GM12801 (cell line): ENCODE results near the gene IGSF10.

Source experiments
- TF ChIP-seq, protein P1 (sequence below): IDR thresholded peaks from one replicate; pipeline ENCODE4 v1.5.1; 2011; ENCODE audit warnings: control low read depth; ENCODE audit not compliant: insufficient read length; ENCODE audit errors: extremely low read depth

IGSF10 gene, protein sequence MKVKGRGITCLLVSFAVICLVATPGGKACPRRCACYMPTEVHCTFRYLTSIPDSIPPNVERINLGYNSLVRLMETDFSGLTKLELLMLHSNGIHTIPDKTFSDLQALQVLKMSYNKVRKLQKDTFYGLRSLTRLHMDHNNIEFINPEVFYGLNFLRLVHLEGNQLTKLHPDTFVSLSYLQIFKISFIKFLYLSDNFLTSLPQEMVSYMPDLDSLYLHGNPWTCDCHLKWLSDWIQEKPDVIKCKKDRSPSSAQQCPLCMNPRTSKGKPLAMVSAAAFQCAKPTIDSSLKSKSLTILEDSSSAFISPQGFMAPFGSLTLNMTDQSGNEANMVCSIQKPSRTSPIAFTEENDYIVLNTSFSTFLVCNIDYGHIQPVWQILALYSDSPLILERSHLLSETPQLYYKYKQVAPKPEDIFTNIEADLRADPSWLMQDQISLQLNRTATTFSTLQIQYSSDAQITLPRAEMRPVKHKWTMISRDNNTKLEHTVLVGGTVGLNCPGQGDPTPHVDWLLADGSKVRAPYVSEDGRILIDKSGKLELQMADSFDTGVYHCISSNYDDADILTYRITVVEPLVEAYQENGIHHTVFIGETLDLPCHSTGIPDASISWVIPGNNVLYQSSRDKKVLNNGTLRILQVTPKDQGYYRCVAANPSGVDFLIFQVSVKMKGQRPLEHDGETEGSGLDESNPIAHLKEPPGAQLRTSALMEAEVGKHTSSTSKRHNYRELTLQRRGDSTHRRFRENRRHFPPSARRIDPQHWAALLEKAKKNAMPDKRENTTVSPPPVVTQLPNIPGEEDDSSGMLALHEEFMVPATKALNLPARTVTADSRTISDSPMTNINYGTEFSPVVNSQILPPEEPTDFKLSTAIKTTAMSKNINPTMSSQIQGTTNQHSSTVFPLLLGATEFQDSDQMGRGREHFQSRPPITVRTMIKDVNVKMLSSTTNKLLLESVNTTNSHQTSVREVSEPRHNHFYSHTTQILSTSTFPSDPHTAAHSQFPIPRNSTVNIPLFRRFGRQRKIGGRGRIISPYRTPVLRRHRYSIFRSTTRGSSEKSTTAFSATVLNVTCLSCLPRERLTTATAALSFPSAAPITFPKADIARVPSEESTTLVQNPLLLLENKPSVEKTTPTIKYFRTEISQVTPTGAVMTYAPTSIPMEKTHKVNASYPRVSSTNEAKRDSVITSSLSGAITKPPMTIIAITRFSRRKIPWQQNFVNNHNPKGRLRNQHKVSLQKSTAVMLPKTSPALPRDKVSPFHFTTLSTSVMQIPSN (N-terminal part only)

DNA sequence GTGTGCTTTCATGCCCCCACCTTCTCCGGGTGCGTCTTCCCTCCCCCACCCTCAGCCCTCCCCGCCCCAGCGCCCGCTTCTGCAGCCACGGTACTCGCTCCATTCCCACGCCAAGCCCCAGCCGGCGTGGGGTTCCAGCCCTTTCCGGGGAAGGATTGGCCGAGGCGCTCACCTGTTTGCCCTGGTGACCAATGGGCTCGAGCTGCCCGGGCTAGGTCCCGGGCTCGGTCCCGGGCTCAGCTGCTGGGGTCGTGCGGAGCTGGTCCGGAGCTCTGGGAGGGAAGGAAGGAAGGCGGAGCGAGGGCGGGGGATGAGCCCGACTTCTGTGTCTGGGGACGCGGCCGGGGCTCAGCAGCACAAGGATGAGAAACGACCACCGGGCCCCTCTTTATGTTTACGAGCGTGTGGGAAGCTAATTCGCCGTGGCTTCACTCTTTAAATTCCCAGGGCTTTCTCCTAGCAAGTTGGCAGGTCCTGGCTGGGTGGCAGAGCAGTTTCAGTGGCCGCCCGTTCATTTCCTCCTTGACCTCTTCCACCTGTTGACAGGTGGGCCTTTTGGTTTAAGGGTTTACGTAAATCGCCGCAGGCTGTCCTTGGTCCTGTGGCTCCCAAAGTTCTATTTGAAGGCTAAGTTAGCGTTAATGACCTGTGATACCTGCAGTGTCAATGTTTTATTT is at the start of gene IGSF10:
Gene IGSF10, minus strand, starts transcription at position 288 of the 677 bp plus-strand sequence. CDS start 2,352 bp downstream, outside the sequence.
- TF ChIP-seq, protein P1, sequence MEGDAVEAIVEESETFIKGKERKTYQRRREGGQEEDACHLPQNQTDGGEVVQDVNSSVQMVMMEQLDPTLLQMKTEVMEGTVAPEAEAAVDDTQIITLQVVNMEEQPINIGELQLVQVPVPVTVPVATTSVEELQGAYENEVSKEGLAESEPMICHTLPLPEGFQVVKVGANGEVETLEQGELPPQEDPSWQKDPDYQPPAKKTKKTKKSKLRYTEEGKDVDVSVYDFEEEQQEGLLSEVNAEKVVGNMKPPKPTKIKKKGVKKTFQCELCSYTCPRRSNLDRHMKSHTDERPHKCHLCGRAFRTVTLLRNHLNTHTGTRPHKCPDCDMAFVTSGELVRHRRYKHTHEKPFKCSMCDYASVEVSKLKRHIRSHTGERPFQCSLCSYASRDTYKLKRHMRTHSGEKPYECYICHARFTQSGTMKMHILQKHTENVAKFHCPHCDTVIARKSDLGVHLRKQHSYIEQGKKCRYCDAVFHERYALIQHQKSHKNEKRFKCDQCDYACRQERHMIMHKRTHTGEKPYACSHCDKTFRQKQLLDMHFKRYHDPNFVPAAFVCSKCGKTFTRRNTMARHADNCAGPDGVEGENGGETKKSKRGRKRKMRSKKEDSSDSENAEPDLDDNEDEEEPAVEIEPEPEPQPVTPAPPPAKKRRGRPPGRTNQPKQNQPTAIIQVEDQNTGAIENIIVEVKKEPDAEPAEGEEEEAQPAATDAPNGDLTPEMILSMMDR = no peak

DNA sequence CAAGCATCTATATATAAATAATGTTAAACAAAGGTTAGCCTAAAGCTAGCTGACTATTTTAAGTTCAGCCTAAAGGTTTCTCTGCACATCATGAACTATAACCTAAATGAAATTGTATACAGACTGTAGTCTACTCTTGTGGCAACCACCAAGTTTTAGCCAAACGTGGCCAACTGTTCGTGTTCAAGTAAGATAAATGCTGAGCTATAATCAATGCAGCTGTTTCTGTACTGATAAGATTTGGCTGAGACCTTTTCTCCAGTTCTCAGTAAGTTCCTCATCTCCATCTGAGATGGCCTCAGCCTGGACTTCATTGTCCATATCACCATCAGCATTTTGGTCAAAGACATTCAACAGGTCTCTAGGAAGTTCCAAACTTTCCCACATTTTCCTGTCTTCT is 43.7 kb upstream of the IGSF10 start:
- TF ChIP-seq, protein P1 = no peak

DNA sequence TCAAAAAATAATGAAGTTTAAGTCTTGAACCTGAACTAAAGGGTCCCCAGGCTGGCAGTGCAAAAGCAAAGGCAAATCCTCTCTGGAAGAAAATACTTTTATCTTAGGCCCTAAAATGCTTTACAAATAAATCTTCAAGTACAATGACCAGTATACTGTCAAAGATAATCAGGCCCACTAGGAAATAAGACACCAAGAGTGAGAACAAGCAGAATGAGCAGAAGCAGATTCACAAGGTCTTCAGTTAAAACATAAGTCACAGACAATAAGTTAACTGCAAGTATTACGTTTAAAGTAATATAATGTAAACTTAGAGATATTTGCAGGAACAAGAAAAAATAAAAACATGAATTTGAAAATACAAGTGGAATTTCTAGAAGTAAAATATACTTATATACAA is 42.2 kb upstream of the IGSF10 start:
- TF ChIP-seq, protein P1 = no peak

DNA sequence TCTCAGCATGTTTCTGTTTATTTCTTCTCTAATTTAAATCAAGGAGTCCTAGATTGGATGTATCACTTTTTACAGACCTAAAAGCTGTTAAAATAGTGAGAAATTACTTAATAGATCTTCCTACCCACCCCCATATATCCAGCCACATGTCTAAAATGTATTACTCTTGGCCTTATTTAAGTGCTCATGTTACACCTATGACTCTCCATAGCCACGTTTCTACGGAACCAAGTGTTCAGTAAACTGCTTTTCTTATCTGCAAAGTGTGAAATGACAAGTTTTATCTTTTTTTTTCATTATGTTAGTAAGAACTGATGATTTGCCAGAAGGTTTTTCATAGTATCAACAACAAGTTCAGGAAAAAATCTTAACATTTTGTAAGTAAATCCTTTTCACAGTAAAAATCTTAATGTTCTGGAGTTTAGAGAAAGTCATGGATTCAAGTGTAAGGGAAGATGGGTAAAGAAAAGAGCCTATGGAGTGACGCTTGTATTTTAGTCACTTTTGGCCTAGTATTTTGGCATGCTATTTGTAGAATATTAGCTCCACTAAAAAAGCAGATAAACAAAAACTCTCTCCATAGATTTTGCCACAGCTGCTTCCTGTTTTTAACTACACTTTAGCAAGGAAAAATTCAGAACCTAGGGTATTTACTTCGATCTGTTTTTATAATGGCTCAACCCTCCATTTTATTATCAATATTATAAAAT is 41.2 kb upstream of the IGSF10 start:
- TF ChIP-seq, protein P1 = no peak

DNA sequence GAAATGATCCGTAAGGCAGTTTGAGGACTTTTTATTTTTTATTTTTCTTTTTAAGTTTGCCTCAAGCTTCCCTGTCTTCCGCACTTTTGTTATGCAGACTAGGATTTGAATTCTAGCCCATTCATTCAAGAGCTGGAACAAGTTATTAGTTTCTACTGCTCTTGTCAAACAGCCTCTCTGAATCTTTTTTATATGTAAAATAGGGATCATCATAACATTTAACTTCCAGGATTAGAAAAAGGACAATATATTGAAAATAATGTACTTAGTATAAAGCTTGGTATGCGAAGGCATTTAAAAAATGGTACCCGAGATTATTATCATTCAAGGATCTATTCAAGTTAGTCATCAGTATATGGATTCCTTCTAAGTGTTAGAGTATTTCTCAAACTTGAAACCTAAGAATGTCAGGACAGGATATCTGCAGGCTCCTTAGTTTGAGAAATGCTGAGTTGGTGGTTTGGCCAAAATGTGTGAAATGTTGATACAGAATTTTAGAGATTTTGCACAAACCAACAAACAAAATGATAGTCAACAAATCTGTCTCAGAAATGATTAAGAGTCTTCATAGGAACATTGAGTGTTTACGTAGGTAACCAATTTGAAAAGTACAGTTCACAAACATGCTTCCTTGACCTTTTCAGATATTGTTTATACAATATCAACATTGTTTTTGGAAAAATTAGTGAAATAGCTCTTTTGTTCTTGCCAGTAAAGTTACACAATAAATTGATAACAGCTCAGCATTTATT is 40.5 kb upstream of the IGSF10 start:
- TF ChIP-seq, protein P1 = no peak

DNA sequence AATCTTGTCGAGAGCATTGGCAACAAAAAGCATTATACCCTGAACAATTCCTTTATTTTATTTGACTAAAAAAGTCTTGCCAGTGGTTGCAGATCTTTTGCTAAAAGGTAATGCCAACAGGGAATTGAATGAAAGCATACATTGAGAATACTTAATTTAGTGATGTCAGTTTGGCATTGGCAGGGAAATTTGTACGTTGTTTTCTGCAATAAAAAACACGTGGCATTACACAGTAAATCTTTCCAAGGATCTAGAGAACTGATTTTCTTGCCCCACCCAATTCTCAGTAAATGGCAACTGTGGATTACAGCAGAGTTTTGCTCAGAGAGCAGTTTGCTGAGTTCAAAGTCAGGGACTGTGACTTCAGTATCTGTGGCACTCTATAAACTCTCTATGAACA is 38.3 kb upstream of the IGSF10 start:
- TF ChIP-seq, protein P1 = no peak
